ENCODE data around the gene ICA1. TPM values are rescaled to one million over a fixed set of nuclear protein-coding genes. Genes with fewer than 3 reads are reported as not detected.
"Not testable (repeated sequence)": the region's sequence is repeated elsewhere in the genome, so short reads cannot be mapped to it uniquely, and the experiment has no call there.

Gene ICA1
- total RNA-seq, 1 donor from 2014 or later, result 13.1 TPM

DNA sequence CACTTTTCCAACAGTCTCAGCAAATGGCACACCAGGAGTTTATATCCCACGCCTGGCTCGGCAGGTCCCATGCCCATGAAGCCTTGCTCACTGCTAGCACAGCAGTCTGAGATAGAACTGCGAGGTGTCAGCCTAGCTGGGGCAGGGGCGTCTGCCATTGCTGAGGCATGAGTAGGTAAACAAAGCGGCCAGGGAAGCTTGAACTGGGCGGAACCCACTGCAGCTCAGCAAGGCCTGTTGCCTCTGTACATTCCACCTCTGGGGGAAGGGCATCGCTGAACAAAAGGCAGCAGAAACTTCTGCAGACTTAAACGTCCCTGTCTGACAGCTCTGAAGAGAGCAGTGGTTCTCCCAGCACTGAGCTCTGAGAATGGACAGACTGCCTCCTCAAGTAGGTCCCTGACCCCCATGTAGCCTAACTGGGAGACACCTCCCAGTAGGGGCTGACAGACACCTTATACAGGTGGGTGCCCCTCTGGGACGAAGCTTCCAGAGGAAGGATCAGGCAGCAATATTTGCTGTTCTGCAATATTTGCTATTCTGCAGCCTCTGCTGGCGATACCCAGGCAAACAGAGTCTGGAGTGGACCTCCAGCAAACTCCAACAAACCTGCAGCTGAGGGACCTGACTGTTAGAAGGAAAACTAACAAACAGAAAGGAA is 22.1 kb downstream of the ICA1 start:
- not testable (repeated sequence) for H3K27ac Mint-ChIP-seq; DNase-seq (ENCODE audit: low spot score); H3K9ac ChIP-seq; H3K4me1 Mint-ChIP-seq; H3K27me3 ChIP-seq; H3K4me3 Mint-ChIP-seq; H3K36me3 ChIP-seq; H3F3A ChIP-seq (ENCODE audit: low read depth); H3K4me3 ChIP-seq; H3K4me2 ChIP-seq; H3K36me3 Mint-ChIP-seq; H2AFZ ChIP-seq (replicated peaks); H3K27ac ChIP-seq; H4K20me1 ChIP-seq (ENCODE audit: low read depth); H3K4me1 ChIP-seq; H3K9me3 ChIP-seq (ENCODE audit: low read depth); H3K27me3 Mint-ChIP-seq (ENCODE audit: insufficient read depth, low read depth); H3K79me2 ChIP-seq (ENCODE audit: low read depth)
- peaks cover 19% of the 10 kb centered on the region for H3K9me3 Mint-ChIP-seq

DNA sequence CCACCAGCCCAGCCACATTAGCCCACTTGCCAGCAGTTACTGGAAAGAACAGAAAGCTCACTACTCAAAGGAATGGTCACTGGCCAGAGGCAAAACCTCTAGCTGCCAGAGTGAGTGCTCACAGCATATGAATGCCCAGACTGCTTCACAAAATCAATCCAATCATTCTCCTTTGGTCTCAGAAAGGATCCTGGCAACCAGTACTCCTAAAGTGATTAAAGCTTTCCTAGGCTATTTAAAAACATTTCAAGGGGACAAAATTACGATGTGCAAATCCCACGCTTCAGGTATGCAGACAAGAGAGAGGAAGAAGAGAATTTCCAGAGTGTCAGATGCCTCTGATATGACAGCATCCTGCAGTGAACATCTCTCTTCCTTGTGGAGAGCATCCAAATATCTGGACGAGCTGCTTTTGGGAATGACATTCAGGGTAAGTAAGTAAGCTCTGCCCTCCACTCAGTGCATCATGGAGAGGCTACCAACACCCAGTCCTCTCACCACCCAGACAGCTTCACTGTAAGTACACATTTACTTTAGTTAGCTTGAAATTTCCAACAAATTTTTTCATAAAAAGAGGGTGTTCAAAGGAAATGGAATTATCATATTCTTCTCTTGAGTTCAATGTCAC is 25.1 kb downstream of the ICA1 start:
- no peaks in the 10 kb centered on the region for H3K27me3 ChIP-seq
- no peak for TF ChIP-seq EZH2phosphoT487 (IDR thresholded peaks at IDR 0.05)
- TF ChIP-seq, protein P1, sequence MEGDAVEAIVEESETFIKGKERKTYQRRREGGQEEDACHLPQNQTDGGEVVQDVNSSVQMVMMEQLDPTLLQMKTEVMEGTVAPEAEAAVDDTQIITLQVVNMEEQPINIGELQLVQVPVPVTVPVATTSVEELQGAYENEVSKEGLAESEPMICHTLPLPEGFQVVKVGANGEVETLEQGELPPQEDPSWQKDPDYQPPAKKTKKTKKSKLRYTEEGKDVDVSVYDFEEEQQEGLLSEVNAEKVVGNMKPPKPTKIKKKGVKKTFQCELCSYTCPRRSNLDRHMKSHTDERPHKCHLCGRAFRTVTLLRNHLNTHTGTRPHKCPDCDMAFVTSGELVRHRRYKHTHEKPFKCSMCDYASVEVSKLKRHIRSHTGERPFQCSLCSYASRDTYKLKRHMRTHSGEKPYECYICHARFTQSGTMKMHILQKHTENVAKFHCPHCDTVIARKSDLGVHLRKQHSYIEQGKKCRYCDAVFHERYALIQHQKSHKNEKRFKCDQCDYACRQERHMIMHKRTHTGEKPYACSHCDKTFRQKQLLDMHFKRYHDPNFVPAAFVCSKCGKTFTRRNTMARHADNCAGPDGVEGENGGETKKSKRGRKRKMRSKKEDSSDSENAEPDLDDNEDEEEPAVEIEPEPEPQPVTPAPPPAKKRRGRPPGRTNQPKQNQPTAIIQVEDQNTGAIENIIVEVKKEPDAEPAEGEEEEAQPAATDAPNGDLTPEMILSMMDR (IDR thresholded peaks at IDR 0.05), result no peak
- no peak for TF ChIP-seq EZH2 (IDR thresholded peaks at IDR 0.05)
- no peak overlapping the region for H3K4me3 ChIP-seq

DNA sequence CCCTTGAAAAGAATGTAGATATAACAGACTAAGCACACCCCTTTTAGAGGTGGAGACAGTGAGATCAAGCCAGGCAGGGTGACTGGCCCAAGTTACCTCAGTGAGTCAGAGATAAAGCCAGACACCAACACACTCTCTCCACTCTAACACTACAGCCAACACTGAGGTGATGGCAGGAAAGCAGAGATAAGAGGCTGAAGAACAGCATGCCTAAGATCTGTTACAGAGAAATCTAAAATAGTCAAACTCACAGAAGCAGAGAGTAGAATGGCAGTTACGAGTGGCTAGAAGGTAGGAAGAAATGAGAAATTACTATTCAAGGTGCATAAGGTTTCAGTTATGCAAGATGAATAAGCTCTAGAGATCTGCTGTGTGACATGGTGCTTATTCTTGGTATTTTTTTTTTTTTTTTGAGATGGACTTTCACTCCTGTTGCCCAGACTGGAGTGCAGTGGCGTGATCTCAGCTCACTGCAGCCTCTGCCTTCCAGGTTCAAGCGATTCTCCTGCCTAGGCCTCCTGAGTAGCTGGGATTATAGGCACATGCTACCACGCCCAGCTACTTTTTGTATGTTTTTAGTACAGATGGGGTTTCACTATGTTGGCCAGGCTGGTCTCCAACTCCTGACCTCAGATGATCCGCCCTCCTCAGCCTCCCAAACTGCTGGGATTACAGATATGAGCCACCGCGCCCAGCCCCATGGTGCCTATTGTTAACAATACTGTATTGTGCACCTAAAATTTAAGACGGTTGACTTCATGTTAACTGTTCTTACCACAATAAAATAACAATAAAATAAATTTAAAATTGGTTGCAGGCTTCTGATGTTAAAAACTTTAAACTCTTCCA is 28.7 kb downstream of the ICA1 start:
- Mint-ChIP-seq H3K9me3 (no peaks in the 10 kb centered on the region), H3K27ac (no peak overlapping the region), H3K4me3 (no peak overlapping the region), H3K27me3 (ENCODE audit: insufficient read depth, low read depth) (no peaks in the 10 kb centered on the region), H3K36me3 (no peaks in the 10 kb centered on the region), H3K4me1 (no peaks in the 10 kb centered on the region)
- Histone ChIP-seq H3K27ac (no peak overlapping the region), H3K4me2 (no peak overlapping the region), H4K20me1 (ENCODE audit: low read depth) (no peaks in the 10 kb centered on the region), H3K36me3 (no peaks in the 10 kb centered on the region), H3F3A (ENCODE audit: low read depth) (no peaks in the 10 kb centered on the region), H3K4me3 (no peak overlapping the region), H3K9ac (no peak overlapping the region), H2AFZ (replicated peaks) (no peak overlapping the region), H3K9me3 (ENCODE audit: low read depth) (no peaks in the 10 kb centered on the region), H3K4me1 (no peaks in the 10 kb centered on the region), H3K79me2 (ENCODE audit: low read depth) (no peaks in the 10 kb centered on the region), H3K27me3 (no peaks in the 10 kb centered on the region)
- no peak for DNase-seq (ENCODE audit: low spot score)
- no peak for TF ChIP-seq EZH2phosphoT487 (IDR thresholded peaks at IDR 0.05)
- no peak for TF ChIP-seq EZH2 (IDR thresholded peaks at IDR 0.05)
- TF ChIP-seq, protein P1 (IDR thresholded peaks at IDR 0.05), result no peak

More for the DNA sequence above, 25.1 kb downstream of the ICA1 start:
- Histone ChIP-seq H3K4me2 (no peak overlapping the region), H3K9ac (no peak overlapping the region), H3K36me3 (no peaks in the 10 kb centered on the region), H3K79me2 (ENCODE audit: low read depth) (no peaks in the 10 kb centered on the region), H4K20me1 (ENCODE audit: low read depth) (no peaks in the 10 kb centered on the region), H3K9me3 (ENCODE audit: low read depth) (no peaks in the 10 kb centered on the region), H3K4me1 (no peaks in the 10 kb centered on the region), H3K27ac (no peak overlapping the region), H2AFZ (replicated peaks) (no peak overlapping the region), H3F3A (ENCODE audit: low read depth) (no peaks in the 10 kb centered on the region)
- no peak for DNase-seq (ENCODE audit: low spot score)
- Mint-ChIP-seq H3K27ac (no peak overlapping the region), H3K9me3 (peaks cover 2% of the 10 kb centered on the region), H3K27me3 (ENCODE audit: insufficient read depth, low read depth) (no peaks in the 10 kb centered on the region), H3K36me3 (no peaks in the 10 kb centered on the region), H3K4me1 (no peaks in the 10 kb centered on the region), H3K4me3 (no peak overlapping the region)

Data from neural progenitor cell (in vitro differentiated cells).